ENCODE measurements around the gene ARHGAP31.

Gene ARHGAP31

DNA sequence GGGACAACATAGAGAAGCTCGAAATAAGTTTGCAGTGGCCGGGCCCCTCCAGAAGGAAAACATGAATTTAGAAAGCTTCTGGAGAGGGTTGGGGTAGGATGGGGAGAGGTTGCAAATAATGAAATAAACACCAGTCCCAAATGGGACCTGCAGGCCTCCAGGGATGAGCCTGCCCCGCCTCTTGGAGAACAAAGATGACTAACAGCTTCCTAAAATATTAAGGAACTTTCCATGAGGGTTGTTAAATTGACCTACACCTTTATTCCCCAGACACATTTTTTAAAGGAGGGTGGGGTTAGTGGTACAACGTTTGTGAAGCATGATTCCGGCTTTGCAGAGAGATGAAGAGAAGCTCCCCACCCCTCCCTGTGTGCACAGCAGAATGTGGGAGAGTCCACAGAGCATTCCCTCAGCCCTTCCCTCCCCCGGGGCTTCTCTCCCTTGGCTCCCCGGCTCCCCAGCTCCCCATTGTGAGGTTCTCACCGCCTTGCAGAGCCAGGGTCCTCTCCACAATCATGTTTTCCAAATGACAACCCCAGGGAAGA, 84.1 kb downstream of the ARHGAP31 start:
- DNase-seq (ENCODE audit: low read depth in 2 of 2), result no peak

DNA sequence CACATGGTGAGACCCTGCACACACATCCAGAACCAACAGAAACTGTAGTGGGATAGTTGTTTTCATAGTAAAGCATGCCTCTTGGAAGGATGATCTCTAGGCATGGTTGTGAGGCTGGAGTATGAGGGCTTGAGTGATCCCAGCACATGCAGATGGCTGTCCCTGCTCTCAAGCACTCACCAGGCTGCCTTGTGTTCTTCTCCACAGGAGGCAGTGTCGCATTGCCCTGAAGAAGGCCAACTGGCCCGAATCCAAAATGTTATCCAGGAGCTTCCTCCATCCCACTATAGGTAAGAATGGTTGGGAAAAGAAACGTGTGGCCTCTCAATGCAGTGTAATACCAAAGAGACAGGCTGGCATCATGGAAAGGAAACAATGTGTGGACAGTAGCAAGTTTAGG, 86.5 kb downstream of the ARHGAP31 start:
- DNase-seq (ENCODE audit: low read depth in 2 of 2), result no peak

- DNase-seq (ENCODE audit: low read depth in 2 of 2), result no peak
These were observed 88.0 kb downstream of the ARHGAP31 start for GRCh38 chr3:119382134-119382533.

DNA sequence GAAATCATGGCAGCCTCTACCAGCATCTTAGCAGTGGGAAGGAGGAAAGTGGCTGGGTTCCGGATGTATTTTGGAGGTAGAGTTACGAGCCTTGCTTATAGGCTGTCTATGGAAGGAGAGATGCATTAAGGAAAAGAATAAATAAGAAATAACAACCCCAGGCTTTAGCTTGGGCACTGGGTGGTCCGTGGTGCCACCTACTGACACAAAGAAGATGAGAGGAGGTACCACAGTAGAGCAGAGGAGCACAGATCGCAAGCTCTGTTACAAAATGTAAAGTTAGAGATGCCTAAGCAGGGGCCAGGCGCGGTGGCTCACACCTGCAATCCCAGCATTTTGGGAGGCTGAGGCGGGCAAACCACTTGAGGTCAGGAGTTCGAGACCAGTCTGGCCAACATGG, 94.4 kb downstream of the ARHGAP31 start:
- DNase-seq (ENCODE audit: low read depth in 2 of 2), result no peak

- no peak for DNase-seq (ENCODE audit: low read depth in 2 of 2)
These were observed 101.8 kb downstream of the ARHGAP31 start for GRCh38 chr3:119395923-119396358.

DNA sequence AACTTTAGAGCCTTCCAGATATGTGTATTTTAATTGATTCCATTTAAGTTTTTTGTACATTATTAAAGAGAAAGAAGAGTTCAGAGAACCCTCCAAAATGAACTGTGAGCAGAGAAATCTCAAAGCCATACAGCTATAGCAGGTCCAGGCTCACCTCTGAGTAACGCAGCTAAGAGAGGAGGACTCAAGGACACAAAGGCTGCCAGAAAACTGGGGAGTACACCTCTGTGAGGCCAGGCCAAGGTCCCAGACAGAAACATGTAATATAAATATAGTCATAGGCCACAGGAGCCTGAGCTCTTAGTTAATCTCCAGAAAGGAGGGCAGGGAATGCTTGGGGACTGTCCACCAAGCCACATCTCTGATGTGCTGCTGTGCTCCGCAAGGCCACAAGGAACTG, 102.7 kb downstream of the ARHGAP31 start:
- DNase-seq (ENCODE audit: low read depth in 2 of 2), result no peak

DNA sequence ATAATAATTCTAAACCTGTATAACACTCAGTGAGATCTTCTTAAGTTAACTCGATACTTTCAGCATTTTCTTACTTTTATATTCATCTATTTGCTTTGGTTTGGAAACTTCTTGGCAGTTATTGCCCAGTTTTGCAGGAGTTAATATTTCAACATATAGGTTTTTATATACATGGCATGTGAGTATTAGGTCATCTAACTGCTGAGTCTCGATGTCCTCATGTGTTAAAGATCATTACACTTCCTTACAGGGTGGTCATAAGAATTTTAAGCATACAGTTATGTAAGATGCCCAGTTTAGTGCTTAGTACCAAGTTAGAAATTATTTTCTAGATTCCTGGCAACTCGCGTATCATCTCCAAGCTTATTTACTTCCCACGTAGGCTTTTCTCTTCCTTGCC, 106.3 kb downstream of the ARHGAP31 start:
- DNase-seq (ENCODE audit: low read depth in 2 of 2), result no peak

DNA sequence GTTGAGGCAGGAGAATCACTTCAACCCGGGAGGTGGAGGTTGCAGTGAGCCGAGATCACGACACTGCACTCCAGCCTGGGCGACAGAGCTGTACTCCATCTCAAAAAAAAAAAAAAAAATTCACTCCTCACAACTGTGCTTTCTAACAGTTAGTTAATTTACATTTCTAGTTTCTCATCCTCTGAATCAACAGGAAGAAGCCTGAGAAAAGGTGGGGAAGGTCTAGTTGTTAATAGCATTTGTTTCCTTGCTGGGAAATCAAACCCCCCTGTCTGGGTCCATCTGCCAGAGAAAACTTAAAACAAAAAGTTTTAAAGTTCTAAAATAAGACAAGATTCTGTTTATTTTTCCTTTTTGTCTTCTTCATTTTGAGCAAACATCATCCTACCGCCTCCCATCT, 106.9 kb downstream of the ARHGAP31 start:
- no peak for DNase-seq (ENCODE audit: low read depth in 2 of 2)

GRCh38 chr3:119401503-119402440, 107.6 kb downstream of the ARHGAP31 start:
- DNase-seq (ENCODE audit: low read depth in 2 of 2), result no peak

DNA sequence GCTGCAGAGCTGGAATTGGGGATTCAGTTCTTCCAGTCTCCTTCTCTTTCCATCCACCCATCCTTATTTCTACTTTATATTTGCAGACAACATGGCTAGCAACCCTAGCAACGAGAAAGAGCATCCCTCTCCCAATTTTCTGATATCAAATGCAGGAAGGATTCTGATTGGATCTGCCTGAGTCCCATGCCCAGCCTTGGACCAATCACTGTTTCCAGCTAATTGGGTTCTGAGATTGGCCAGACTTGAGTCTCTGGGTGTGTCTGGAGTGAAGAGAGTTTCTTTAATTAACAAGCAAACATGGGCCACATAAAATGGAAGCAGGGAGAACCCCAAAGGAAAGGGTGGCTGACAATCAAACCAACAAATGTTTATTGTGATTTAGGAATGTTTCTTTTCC, 108.6 kb downstream of the ARHGAP31 start:
- no peak for DNase-seq (ENCODE audit: low read depth in 2 of 2)

- no peak for DNase-seq (ENCODE audit: low read depth in 2 of 2)
These were observed 109.0 kb downstream of the ARHGAP31 start for GRCh38 chr3:119403201-119403600.

DNA sequence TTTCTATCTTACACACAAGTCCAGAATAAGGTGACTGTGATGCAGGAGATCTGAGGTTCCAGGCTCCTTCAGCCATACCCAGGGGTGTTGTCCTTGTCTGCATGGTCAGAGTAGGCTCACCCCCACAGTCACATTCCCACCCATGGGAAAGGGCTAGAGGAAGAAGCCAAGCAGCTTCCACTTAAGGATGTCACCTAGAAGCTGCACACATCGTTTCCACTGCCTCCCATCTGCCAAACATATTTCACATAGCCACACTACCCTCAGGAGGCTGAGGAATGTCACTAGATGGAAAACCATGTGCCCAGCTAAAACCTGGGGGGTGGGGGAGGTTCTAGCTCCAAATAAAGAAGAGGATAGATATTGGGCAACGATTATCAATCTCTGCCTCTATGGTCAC, 111.1 kb downstream of the ARHGAP31 start:
- DNase-seq (ENCODE audit: low read depth in 2 of 2), result no peak

GRCh38 chr3:119408243-119408950, 114.2 kb downstream of the ARHGAP31 start:
- no peak for DNase-seq (ENCODE audit: low read depth in 2 of 2)

GRCh38 chr3:119409844-119410243, 115.7 kb downstream of the ARHGAP31 start:
- DNase-seq (ENCODE audit: low read depth in 2 of 2), result no peak

GRCh38 chr3:119413603-119414280, 119.6 kb downstream of the ARHGAP31 start:
- no peak for DNase-seq (ENCODE audit: low read depth in 2 of 2)

DNA sequence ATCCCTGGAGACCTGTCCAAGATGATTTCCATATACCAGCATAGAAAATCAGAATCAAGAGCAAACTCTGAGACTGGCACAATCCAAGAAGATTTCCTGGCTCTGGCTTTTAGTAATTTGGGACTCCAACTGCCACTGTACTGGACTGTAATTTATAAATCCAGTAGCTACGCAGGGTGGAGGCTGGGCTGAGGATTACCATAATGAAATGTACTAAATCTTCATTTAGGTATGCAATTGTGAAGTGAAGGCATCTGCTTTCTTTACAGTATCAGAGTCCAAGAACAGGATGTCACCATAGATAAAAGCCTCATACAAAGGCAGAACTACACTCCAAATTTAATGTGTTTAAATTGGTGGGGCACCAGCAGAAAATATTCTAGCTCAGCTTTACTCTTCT, 122.7 kb downstream of the ARHGAP31 start:
- DNase-seq (ENCODE audit: low read depth in 2 of 2), result no peak

DNA sequence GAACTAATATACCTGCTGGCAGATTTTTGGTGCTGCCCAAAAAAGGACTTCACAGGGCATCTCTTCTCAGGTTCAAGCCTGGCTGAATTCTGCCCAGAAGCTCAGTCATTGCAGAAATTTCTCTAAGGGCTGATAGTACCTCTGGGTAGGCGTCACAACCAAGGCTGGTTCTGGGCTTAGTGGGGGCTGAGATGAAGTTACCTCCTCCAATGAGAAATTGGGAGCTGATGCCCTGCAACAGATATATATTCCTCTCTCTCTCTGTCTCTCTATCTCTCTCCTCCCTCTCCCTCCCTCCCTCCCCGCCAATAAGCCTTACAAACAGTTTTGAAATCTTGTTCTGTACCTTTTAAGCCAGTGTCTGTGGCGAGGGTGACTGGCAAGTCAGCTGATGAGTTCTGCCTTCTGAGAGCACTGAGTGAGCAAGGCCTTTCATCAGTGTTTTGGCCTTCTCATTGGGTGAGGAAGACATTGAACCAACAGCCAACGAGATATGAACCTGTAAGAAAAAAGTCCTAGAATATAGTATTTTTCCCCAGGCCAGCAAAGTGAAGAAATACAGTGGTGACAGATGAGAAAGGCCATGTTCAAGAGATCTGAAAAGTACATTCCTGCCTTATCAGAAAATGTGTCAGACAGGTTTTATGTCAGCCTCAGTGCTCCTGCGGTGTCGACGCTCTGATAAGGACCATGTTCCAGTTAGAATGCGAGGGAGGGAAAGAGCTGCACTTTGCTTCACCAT, 123.8 kb downstream of the ARHGAP31 start:
- DNase-seq (ENCODE audit: low read depth in 2 of 2), result no peak

GRCh38 chr3:119418641-119419040, 124.5 kb downstream of the ARHGAP31 start:
- DNase-seq (ENCODE audit: low read depth in 2 of 2), result no peak

DNA sequence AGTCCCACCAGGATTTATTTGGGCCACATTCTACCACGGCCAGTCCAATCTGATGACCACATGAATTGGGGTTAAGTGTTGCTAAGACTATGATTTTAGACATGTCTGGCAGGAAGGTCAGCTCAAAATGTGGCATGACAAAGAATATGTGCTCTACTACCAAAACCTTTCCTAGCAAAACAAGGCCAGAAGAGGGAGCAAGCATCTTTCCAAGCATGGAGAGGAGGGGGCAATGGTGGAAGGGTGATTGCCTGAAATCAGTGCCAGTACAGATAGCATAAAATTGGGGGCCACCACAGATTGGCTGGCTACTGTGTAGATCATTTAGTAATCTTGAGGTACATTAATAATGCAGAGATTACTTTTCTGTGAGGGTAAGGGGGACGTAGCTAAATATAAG, 126.0 kb downstream of the ARHGAP31 start:
- DNase-seq (ENCODE audit: low read depth in 2 of 2), result no peak

- DNase-seq (ENCODE audit: low read depth in 2 of 2), result no peak
These were observed 133.5 kb downstream of the ARHGAP31 start for GRCh38 chr3:119427669-119428068.

DNA sequence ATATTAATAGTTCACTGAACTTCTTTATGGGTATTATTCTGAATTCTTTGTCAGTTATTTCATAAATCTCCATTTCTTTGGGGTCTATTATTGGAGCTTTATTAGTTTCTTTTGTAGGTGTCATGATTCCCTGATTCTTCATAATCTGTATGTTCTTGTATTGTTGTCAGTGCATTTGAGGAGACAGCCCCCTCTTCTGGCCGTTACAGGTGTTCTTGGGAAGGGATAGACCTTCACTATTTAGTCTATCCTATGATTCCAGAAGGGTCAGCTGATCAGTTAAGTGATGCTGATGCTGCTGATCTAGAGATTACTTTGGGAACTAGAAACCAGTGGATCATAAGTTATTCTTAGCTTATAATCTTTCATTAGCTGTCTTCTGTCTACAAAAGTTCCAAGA, 134.4 kb downstream of the ARHGAP31 start:
- no peak for DNase-seq (ENCODE audit: low read depth in 2 of 2)

All from fibroblast of skin of left biceps (primary cell).